Panc1 (cell line): ENCODE data around the gene UQCRQ. TPM values are rescaled to one million over a fixed set of nuclear protein-coding genes. Genes with fewer than 3 reads are reported as not detected.

ENCODE experiments used
- ATAC-seq: fragments of 200-7000 bp; cut with Tn5 transposase; 2 replicates; pipeline ENCODE4 v1.9.1; 2020; ENCODE audit warnings: mild to moderate bottlenecking, moderate library complexity
- BruUV-seq: library from RNA; stranded (reverse); fragments of 400-500 nt; replicated peaks from 2 replicates; lab custom pipeline; 2021; lab: Mats Ljungman, UMichigan
- CTCF ChIA-PET: fragments of 300-600 bp; sonication (Branson Sonifier 250); formaldehyde crosslinking; loops from one replicate; lab custom pipeline; 2022; ENCODE audit warnings: antibody characterized with exemption; lab: Charles Lee
- POLR2A ChIA-PET: fragments of 300-600 bp; sonication (Branson Sonifier 250); formaldehyde crosslinking; loops from one replicate; lab custom pipeline; 2022; ENCODE audit warnings: antibody characterized with exemption; lab: Charles Lee
- DNase-seq: peaks from one replicate; pipeline ENCODE4 v3.0.0-alpha.2; 2010; ENCODE audit warnings: low read depth, low spot score
- H3K27ac ChIP-seq: 2 replicates; pipeline ENCODE4 v1.5.1; 2011; ENCODE audit warnings: mild to moderate bottlenecking, low read length, inconsistent platforms
- H3K27me3 ChIP-seq: fragments of 200-500 bp; sonication (Bioruptor generic); 2 replicates; pipeline ENCODE4 v1.6.0; 2014; ENCODE audit warnings: low read length, inconsistent platforms; ENCODE audit not compliant: control insufficient read depth, insufficient read depth
- H3K36me3 ChIP-seq: fragments of 200-500 bp; sonication (Bioruptor generic); 2 replicates; pipeline ENCODE4 v1.5.1; 2014; ENCODE audit warnings: inconsistent platforms, mild to moderate bottlenecking, low read length, moderate library complexity; ENCODE audit not compliant: control insufficient read depth, insufficient read depth
- H3K4me1 ChIP-seq: 2 replicates; pipeline ENCODE4 v1.5.1; 2011; ENCODE audit warnings: inconsistent platforms, mild to moderate bottlenecking, low read length, moderate library complexity; ENCODE audit not compliant: control insufficient read depth, insufficient read depth
- H3K4me3 ChIP-seq, 2 experiments: 2 replicates each; pipeline ENCODE4 v1.5.1; 2011 to 2012; ENCODE audit warnings: low read depth in 2 of 2, low read length in 2 of 2, mild to moderate bottlenecking in 2 of 2, inconsistent platforms in 1 of 2, moderate library complexity in 1 of 2
- H3K9me3 ChIP-seq: fragments of 200-500 bp; sonication (Bioruptor generic); 2 replicates; pipeline ENCODE4 v1.5.1; 2014; ENCODE audit warnings: low read depth, mild to moderate bottlenecking, inconsistent platforms, low read length, moderate library complexity; ENCODE audit not compliant: control insufficient read depth, insufficient read depth
- CTCF ChIP-seq: fragments of 450-650 bp; IDR thresholded peaks from 2 replicates; pipeline ENCODE4 v1.5.1; 2017; ENCODE audit warnings: mild to moderate bottlenecking
- POLR2AphosphoS5 ChIP-seq: IDR thresholded peaks from 2 replicates; pipeline ENCODE4 v1.6.1; 2012; ENCODE audit warnings: mild to moderate bottlenecking, low read depth, low read length, moderate library complexity
- REST ChIP-seq, 2 experiments: IDR thresholded peaks; 2 replicates each; pipeline ENCODE4 v1.6.1; 2011 to 2012; ENCODE audit warnings: low read depth in 2 of 2, control low read depth in 1 of 2, low read length in 1 of 2, mild to moderate bottlenecking in 1 of 2, moderate library complexity in 1 of 2; ENCODE audit not compliant: insufficient read depth in 1 of 2
- SIN3A ChIP-seq: IDR thresholded peaks from 2 replicates; pipeline ENCODE4 v1.6.1; 2012; ENCODE audit warnings: low read depth, mild to moderate bottlenecking, low read length, moderate library complexity, borderline replicate concordance; ENCODE audit not compliant: insufficient read depth
- TCF7L2 ChIP-seq: IDR thresholded peaks from 2 replicates; pipeline ENCODE4 v1.6.1; 2011; ENCODE audit warnings: mild to moderate bottlenecking, low read depth, low read length, inconsistent platforms
- in situ Hi-C: cut with HindIII; loops from 2 replicates; pipeline ENCODE4 v1.10.0; 2016; ENCODE audit warnings: low sequenced_read_pairs, low pct_unique_long_range_greater_than_20kb
- intact Hi-C: fragments of 100-400 bp; cut with micrococcal nuclease; formaldehyde crosslinking; loops from one replicate; pipeline ENCODE4 v1.10.0; 2022; ENCODE audit not compliant: unreplicated experiment
- total RNA-seq: library from RNA; stranded (reverse); gene quantifications from one replicate; pipeline ENCODE4 v1.2.1, GENCODE V29; 2021; ENCODE audit not compliant: unreplicated experiment

Gene UQCRQ
- total RNA-seq, 1 experiment from 2014 or later = 475 TPM

- Histone ChIP-seq H3K9me3 (no peaks in the 10 kb centered on the region), H3K27me3 (no peaks in the 10 kb centered on the region), H3K27ac (no peak overlapping the region), H3K4me1 (no peaks in the 10 kb centered on the region), H3K4me3 (no peak overlapping the region), H3K36me3 (no peaks in the 10 kb centered on the region)
- CTCF ChIA-PET = interaction anchor here (0.6 kb wide), 1 partner anchor 18 kb away, joined by 9 read pairs; no protein-coding TSS in a partner anchor
- DNase-seq (no peak), ATAC-seq (no peak)
- POLR2A ChIA-PET = interaction anchor here (0.7 kb wide), 1 partner anchor 314 kb away, joined by 5 read pairs; no protein-coding TSS in a partner anchor
- TF ChIP-seq TCF7L2 = no peak
- TF ChIP-seq REST (IDR thresholded peaks at IDR 0.05; ENCODE audit: insufficient read depth in 1 of 2, low read depth in 2 of 2, low read length in 1 of 2) = no peak
- TF ChIP-seq POLR2AphosphoS5 = no peak
- no peak for TF ChIP-seq CTCF
- TF ChIP-seq SIN3A = no peak
- no TSS peak for BruUV-seq
- intact Hi-C loops (no loop called here), in situ Hi-C loops (no loop called here)
These were observed 25.5 kb upstream of the UQCRQ start for GRCh38 chr5:132840896-132841295.

DNA sequence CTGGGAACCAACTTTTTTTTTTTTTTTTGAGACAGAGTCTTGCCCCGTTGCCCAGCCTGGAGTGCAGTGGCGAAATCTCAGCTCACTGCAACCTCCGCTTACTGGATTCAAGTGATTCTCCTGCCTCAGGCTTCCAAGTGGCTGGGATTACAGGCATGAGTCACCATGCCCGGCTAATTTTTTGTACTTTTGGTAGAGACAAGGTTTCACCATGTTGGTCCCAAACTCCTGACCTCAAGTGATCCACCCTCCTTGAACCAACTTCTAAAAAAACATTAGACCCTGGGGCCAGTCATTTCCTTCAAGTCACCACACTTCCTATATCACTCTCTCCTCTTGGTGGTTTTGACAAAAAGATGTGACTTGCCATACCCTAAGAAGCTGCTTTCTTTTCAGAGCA lies 25.1 kb upstream of the UQCRQ start:
- POLR2A ChIA-PET = interaction anchor here (0.6 to 0.7 kb wide), 2 partner anchors 315 to 1411 kb away, joined by 5 read pairs; no protein-coding TSS in a partner anchor
- DNase-seq = no peak

More for the DNA sequence above, 25.1 kb upstream of the UQCRQ start:
- H3K27ac ChIP-seq = no peak overlapping the region
- H3K4me3 ChIP-seq = no peak overlapping the region
- in situ Hi-C loops = no loop called here
- no peaks in the 10 kb centered on the region for H3K27me3 ChIP-seq
- BruUV-seq = no TSS peak
- CTCF ChIA-PET = interaction anchor here (0.6 kb wide), 1 partner anchor 18 kb away, joined by 9 read pairs; no protein-coding TSS in a partner anchor
- TF ChIP-seq CTCF = no peak
- no peak for TF ChIP-seq TCF7L2
- no peak for TF ChIP-seq SIN3A
- TF ChIP-seq REST (IDR thresholded peaks at IDR 0.05; ENCODE audit: insufficient read depth in 1 of 2, low read depth in 2 of 2, low read length in 1 of 2) = no peak
- no peak for TF ChIP-seq POLR2AphosphoS5
- no peak for ATAC-seq
- no peaks in the 10 kb centered on the region for H3K36me3 ChIP-seq
- no peaks in the 10 kb centered on the region for H3K9me3 ChIP-seq
- no peaks in the 10 kb centered on the region for H3K4me1 ChIP-seq
- intact Hi-C loops = no loop called here
